Measurements from ENCODE around the gene RBM11.
"Not testable (repeated sequence)": the region's sequence is repeated elsewhere in the genome, so short reads cannot be mapped to it uniquely, and the experiment has no call there.

Gene RBM11, protein sequence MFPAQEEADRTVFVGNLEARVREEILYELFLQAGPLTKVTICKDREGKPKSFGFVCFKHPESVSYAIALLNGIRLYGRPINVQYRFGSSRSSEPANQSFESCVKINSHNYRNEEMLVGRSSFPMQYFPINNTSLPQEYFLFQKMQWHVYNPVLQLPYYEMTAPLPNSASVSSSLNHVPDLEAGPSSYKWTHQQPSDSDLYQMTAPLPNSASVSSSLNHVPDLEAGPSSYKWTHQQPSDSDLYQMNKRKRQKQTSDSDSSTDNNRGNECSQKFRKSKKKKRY

DNA sequence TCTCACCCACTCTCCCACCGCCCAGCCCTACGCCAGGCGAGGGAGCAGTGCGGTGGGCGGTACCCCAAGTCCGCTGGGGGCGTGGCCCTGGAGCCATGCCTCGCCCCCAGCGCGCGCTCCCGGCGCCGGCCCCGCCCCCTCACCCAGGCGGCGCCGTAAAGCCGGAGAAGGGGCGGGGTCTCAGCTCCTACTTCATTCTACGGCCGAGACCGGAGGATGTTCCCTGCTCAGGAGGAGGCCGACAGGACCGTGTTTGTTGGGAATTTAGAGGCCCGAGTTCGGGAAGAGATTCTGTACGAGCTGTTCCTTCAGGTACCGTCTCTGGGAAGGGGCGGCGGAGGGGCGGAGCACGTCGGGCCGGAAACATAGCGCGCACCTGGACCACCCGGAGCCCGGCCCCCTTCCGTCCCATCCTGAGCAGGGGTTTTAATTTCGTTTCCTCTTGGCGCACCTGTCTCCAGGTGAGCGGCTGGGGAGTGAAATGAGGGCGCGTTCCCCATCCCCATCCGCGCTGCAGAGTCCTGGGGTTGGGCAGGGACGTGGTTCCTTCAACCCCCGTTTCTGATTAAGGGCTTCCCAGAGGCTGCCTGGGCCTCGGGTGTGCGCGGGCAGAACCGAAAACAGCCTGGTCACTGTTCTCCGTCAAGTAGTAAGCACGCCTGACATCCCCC lies at the start of gene RBM11:
Gene RBM11 (plus strand): TSS at position 187 of the 671 bp plus-strand sequence. CDS start 30 bp downstream, at position 217.
- peak; percentile 40 for DNase-seq

GRCh38 chr21:14166463-14167223 lies 49.3 kb upstream of the RBM11 start:
- not testable (repeated sequence) for DNase-seq

GRCh38 chr21:14206222-14206621 lies 9.7 kb upstream of the RBM11 start:
- DNase-seq, result no peak

DNA sequence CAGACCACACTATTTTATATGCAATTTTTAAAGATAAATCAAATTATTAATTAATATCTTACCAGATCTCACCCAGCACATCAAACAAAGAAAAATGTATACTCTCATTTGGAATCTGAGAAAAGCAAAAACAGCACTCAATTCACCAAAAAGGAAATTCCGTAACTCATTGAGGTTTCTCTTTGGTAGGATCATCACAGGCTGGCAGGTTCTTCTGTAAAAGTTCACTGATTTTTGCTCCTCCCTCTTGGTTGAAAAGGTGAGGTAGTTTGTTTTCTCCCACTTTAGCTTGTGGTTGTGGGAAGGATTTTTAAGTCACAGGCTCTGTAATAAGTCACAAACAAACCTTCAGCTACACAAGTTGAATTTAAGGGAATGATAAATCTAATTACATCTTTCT lies 5.2 kb upstream of the RBM11 start, which contains the start of gene LIPI:
Gene LIPI (minus strand): TSS at position 218 of the 400 bp plus-strand sequence. CDS start 110 bp downstream, at position 108.
- no peak for DNase-seq

GRCh38 chr21:14213164-14213563 lies 2.8 kb upstream of the RBM11 start:
- no peak for DNase-seq

DNA sequence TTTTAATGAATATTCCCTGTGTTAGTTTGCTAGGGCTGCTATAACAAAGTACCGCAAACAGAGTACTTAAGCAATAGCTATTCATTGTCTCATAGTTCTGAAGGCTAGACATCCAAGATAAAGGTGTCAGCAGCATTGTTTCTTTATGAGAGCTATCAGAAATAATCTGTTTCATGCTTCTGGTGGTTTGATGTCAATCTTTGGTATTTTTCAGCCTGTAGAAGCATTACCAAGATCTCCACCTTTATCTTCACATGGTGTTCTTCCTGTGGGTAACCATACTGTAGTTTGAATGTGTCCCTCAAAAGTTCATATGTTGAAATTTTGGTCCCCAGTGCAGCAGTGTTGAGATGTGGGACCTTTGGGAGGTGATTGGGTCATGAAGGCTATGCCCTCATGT lies 7.4 kb downstream of the RBM11 start:
- no peak for DNase-seq

DNA sequence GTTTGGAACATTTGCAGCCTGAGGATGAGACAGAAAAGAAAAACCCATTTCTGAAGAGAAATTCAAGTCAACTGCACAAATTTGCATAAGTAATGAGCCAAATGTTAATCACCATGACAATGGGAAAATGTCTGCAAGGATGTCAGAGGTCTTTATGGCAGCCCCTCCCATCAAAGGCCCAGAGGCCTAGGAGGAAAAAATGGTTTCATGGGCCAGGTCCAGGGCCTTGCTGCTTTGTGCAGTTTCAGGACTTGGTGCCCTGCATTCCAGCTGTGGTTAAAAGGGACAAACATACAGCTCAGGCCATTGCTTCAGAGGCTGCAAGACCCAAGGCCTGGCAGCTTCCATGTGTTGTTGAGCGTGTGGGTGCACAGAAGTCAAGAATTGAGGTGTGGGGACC lies 13.4 kb downstream of the RBM11 start:
- DNase-seq, result no peak

GRCh38 chr21:14235101-14235500 lies 19.1 kb downstream of the RBM11 start:
- DNase-seq, result no peak

GRCh38 chr21:14236180-14236579 lies 20.2 kb downstream of the RBM11 start:
- no peak for DNase-seq

DNA sequence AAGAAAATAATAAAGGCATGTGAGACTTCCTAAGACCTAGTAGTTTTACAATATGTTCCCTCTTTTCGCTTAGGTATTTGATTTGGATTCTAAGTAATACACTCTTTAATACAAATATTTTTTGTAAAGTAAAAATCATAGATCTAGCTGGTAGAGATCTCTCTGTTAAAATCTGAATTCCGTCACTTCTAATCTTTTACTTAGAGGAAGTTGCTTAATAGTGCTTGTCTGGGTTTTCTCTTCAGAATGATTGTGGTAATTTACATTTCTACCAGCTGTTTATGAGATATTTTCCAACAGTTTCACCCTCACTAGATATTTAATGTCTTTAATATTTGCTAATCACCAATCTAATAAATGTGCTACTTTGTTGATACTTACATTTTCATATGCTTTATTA lies 23.3 kb downstream of the RBM11 start:
- no peak for DNase-seq

DNA sequence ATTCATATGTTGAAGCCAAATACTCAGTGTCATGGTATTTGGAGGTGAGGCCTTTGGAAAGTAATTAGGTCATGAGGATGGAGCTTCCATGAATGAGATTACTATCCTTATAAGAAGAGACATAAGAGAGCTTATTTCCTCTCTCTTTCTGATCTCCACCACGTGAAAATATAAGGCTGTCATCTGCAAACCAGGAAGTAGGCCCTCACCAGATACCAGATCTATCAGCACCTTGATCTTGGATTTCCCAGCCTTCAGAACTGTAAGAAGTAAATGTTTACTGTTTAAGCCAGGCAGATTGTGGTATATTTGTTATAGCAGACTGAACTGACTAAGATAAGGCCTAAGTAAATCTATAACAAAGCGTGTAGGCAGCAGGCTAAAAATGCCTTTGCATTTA lies 25.3 kb downstream of the RBM11 start:
- no peak for DNase-seq

DNA sequence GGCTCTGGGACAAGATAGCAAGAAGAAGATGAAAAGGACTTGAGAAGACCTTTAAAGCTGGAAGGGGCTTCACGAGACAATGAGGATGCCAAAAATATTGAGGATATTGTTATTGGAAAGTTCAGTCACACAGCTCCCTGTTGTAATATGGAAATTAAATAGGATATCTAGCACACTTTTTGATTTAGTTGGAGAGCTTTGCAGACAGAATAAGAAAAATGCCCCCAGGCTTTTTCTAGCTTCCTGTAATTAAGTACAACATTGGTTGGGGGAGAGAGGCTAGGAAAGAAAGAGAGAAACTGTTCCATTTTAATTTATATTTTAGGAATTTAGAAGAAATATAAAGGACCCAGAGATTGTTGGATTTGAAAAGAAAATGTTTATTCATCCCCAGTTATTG lies 27.5 kb downstream of the RBM11 start:
- no peak for DNase-seq

DNA sequence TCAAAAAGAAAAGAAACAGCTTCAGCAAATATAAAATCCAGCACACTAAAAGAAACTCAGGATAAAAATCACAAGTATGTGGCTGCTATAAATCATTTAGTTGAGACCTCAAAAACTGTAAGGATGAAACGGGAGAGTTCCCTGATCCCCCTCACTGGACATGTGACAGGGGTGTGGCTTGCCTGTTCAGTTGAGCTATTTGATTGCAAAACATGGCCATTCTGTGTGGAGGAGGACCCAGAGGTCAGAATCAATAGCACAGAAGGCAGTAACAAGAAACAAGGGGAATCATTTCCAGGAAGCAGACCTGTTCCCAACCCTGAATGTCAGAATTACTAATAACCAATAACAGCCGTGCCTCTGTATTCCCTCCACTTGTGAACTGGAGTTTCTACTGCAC lies 27.9 kb downstream of the RBM11 start:
- no peak for DNase-seq

DNA sequence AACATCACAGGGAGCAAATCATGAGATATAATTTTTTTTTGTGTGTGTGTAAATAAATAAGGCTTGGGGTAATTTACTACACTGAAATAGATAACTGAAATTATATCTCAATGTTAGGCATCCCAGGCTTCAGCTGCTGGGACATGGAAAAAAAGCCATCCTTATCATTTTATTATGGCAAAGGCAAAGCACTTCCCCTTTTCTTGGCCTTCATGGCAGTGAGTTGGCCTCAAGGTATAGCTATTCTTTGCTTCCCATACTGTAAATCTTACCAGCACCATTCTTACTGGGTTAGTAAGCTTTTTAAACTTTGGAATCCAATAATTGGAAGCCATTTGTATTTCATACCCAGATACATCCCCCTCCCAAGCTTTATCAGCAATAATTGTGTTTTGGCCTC lies 29.0 kb downstream of the RBM11 start:
- DNase-seq, result no peak

DNA sequence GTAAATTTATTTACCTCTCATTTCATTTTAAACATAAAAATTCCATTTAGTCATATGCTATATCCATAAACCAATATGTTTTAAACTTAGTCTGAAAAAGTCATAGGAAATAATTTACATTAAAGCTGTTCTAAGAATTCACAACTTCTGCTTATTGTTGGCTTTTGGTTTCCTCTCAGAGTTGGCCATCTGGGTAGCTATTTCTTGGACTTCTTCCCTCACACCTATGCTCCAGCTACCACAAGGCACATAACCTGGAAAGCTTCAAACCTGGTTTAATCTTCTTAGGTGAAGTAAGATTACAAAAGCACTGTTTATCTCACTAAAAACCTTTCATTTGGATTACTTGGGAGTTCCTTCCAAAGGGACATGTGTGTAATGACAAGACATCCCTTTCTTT lies 29.8 kb downstream of the RBM11 start:
- no peak for DNase-seq

DNA sequence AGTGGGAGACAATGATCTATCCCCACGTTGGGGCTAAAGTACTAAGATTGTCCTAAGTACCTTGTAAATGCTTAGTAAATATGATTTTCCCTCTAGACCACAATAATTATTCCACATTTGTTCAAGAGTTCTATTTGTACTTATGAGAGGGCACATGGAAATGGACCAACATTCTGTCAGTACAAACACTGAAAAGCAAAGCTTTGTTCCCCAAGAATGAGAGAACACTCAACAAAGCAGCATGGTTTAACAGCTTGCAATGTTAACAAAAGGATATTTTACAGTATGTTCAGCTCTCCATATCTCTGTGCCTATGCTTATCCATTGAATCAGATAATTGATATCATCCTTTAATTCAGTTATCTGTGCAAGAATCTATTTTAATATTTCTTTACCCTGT lies 35.4 kb downstream of the RBM11 start:
- no peak for DNase-seq

GRCh38 chr21:14259747-14260146 lies 43.8 kb downstream of the RBM11 start:
- DNase-seq, result no peak

DNA sequence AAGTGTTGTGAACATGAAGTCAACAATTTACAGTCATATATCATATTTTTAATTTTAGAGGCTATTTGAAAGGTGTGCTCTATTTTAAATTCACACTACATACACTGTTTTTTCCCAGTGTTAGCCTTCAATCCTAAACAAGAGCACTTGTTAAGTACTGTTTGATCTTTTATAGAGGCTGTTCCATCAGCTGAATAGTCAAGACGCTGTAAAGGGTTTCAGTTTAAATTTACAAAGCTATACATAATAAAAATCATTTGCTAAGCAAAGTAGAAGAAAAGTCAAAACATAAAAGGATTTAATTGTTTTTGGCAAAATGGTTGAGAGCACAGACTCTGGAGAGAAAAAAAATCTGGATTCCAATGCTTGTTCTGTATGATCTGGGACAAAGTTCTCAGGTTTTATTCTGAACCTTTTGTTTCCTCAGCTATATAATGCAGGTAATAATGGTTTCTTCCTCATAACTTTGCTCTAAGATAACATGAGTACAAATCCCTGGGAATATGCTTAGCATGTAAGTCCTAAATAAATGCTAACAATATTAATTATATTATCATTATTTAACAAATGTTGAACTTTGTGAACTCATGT lies 44.3 kb downstream of the RBM11 start:
- no peak for DNase-seq

- DNase-seq, result no peak
Measured at GRCh38 chr21:14262039-14262438, 46.1 kb downstream of the RBM11 start.

GRCh38 chr21:14263879-14264278 lies 47.9 kb downstream of the RBM11 start:
- no peak for DNase-seq

- DNase-seq, result no peak
Measured at GRCh38 chr21:14265023-14265422, 49.1 kb downstream of the RBM11 start.

GRCh38 chr21:14267076-14267475 lies 51.1 kb downstream of the RBM11 start:
- no peak for DNase-seq

DNA sequence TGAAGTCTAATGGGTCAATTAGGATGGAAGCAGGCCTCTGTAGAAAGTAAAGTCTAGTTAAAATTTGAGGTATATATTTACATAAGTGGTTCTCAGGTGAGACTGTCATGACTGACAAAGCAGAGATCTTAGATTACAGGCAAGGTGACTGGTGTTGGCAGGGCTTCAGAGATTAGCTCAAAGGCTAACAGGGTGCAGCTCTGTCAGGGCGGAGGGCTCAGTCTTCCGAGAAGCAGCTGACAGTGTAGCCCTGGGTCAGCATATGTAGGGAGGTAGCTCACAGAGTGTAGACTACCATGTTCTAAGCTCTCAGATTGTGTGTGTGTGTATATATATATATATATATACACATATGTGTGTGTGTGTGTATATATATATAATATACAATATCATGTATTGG lies 54.7 kb downstream of the RBM11 start:
- no peak for DNase-seq

GRCh38 chr21:14271053-14271452 lies 55.1 kb downstream of the RBM11 start:
- no peak for DNase-seq

All from DMS79 (cell line).